WTC11 (cell line): Measurements from ENCODE around the gene P2RX3. TPM values are rescaled to one million over a fixed set of nuclear protein-coding genes. Genes with fewer than 3 reads are reported as not detected.

Experiments
- ATAC-seq: fragments of 200-7000 bp; cut with Tn5 transposase; 2 replicates; pipeline ENCODE4 v1.10.0; 2021; ENCODE audit warnings: mild to moderate bottlenecking, moderate library complexity
- CTCF ChIA-PET: fragments of 300-600 bp; sonication (Branson Sonifier 250); formaldehyde crosslinking; loops from one replicate; lab custom pipeline; 2021; ENCODE audit warnings: antibody characterized with exemption; lab: Charles Lee
- POLR2A ChIA-PET: fragments of 350-600 bp; sonication (Branson Sonifier 250); formaldehyde crosslinking; loops from one replicate; lab custom pipeline; 2021; ENCODE audit warnings: antibody characterized with exemption; lab: Charles Lee
- DNase-seq: peaks from one replicate; pipeline ENCODE4 v3.0.0; 2021; ENCODE audit warnings: low spot score
- H3K27ac Mint-ChIP-seq: 2 replicates; pipeline ENCODE4 v1.8.0; 2021; ENCODE audit warnings: mixed read lengths
- H3K27me3 Mint-ChIP-seq: 2 replicates; pipeline ENCODE4 v1.8.0; 2021; ENCODE audit warnings: low read depth, mild to moderate bottlenecking, moderate library complexity, mixed read lengths
- H3K36me3 Mint-ChIP-seq: 2 replicates; pipeline ENCODE4 v1.8.0; 2021; ENCODE audit warnings: mixed read lengths
- H3K4me1 Mint-ChIP-seq: 2 replicates; pipeline ENCODE4 v1.8.0; 2022; ENCODE audit warnings: mixed read lengths
- H3K4me3 Mint-ChIP-seq: 2 replicates; pipeline ENCODE4 v1.8.0; 2021; ENCODE audit warnings: mild to moderate bottlenecking, moderate library complexity, mixed read lengths
- H3K9me3 Mint-ChIP-seq: 2 replicates; pipeline ENCODE4 v1.8.0; 2021; ENCODE audit warnings: mixed read lengths
- ARID4B ChIP-seq: sonication (generic); formaldehyde crosslinking; IDR thresholded peaks from 2 replicates; pipeline ENCODE4 v1.8.0; 2023; ENCODE audit warnings: missing genetic modification reagents, mild to moderate bottlenecking, borderline replicate concordance
- ERG ChIP-seq: fragments of 250-450 bp; sonication (Bioruptor Pico); IDR thresholded peaks from 2 replicates; pipeline ENCODE4 v1.8.0; 2021; ENCODE audit warnings: mild to moderate bottlenecking
- FOXK1 ChIP-seq: sonication (generic); formaldehyde crosslinking; IDR thresholded peaks from 2 replicates; pipeline ENCODE4 v1.8.0; 2022; ENCODE audit warnings: mild to moderate bottlenecking, moderate library complexity, missing genetic modification reagents
- FOXP1 ChIP-seq: sonication (generic); formaldehyde crosslinking; IDR thresholded peaks from 2 replicates; pipeline ENCODE4 v1.8.0; 2022; ENCODE audit warnings: missing genetic modification reagents, mild to moderate bottlenecking, moderate library complexity, borderline replicate concordance
- FOXP4 ChIP-seq: sonication (generic); formaldehyde crosslinking; IDR thresholded peaks from 2 replicates; pipeline ENCODE4 v1.8.0; 2022; ENCODE audit warnings: mild to moderate bottlenecking, missing genetic modification reagents
- GABPB1 ChIP-seq: sonication (generic); formaldehyde crosslinking; IDR thresholded peaks from 2 replicates; pipeline ENCODE4 v1.8.1; 2023; ENCODE audit warnings: mild to moderate bottlenecking, missing genetic modification reagents
- HMGA2 ChIP-seq: fragments of 250-450 bp; sonication (Bioruptor Pico); IDR thresholded peaks from 2 replicates; pipeline ENCODE4 v1.4.0; 2021; ENCODE audit warnings: mild to moderate bottlenecking, moderate library complexity
- JAZF1 ChIP-seq: fragments of 250-450 bp; sonication (Bioruptor Pico); IDR thresholded peaks from 2 replicates; pipeline ENCODE4 v1.9.0; 2021; ENCODE audit warnings: moderate library complexity, mild to moderate bottlenecking, inconsistent platforms
- NFYB ChIP-seq: sonication (generic); formaldehyde crosslinking; conservative IDR thresholded peaks from 2 replicates; pipeline ENCODE4 v1.8.0; 2022; ENCODE audit warnings: low read depth, missing genetic modification reagents
- PRDM15 ChIP-seq: sonication (generic); formaldehyde crosslinking; IDR thresholded peaks from 2 replicates; pipeline ENCODE4 v1.8.0; 2022; ENCODE audit warnings: missing genetic modification reagents
- RELA ChIP-seq: sonication (generic); formaldehyde crosslinking; IDR thresholded peaks from 2 replicates; pipeline ENCODE4 v1.8.1; 2022; ENCODE audit warnings: missing genetic modification reagents, mild to moderate bottlenecking, borderline replicate concordance
- SMAD4 ChIP-seq: sonication (generic); formaldehyde crosslinking; IDR thresholded peaks from 2 replicates; pipeline ENCODE4 v1.8.0; 2022; ENCODE audit warnings: mild to moderate bottlenecking, missing genetic modification reagents
- SOX15 ChIP-seq: fragments of 250-450 bp; sonication (Bioruptor Pico); IDR thresholded peaks from 2 replicates; pipeline ENCODE4 v1.9.0; 2021; ENCODE audit warnings: mild to moderate bottlenecking
- USF2 ChIP-seq: sonication (generic); formaldehyde crosslinking; IDR thresholded peaks from 2 replicates; pipeline ENCODE4 v1.8.1; 2023; ENCODE audit warnings: mild to moderate bottlenecking, missing genetic modification reagents, moderate library complexity
- ZNF121 ChIP-seq: sonication (generic); formaldehyde crosslinking; IDR thresholded peaks from 2 replicates; pipeline ENCODE4 v1.8.0; 2023; ENCODE audit warnings: missing genetic modification reagents
- ZNF232 ChIP-seq: sonication (generic); formaldehyde crosslinking; IDR thresholded peaks from 2 replicates; pipeline ENCODE4 v1.8.0; 2022; ENCODE audit warnings: mild to moderate bottlenecking, missing genetic modification reagents
- ZNF263 ChIP-seq: sonication (generic); formaldehyde crosslinking; IDR thresholded peaks from 2 replicates; pipeline ENCODE4 v1.8.1; 2022; ENCODE audit warnings: low read depth, mild to moderate bottlenecking, moderate library complexity, missing genetic modification reagents
- ZNF317 ChIP-seq: sonication (generic); formaldehyde crosslinking; IDR thresholded peaks from 2 replicates; pipeline ENCODE4 v1.8.1; 2023; ENCODE audit warnings: low read depth, mild to moderate bottlenecking, moderate library complexity, missing genetic modification reagents, borderline replicate concordance
- total RNA-seq: library from RNA; stranded (reverse); gene quantifications from 3 replicates; pipeline ENCODE4 v1.2.3, GENCODE V29; 2021

Gene P2RX3
- total RNA-seq, 1 experiment from 2014 or later = 0.26 TPM

- H3K4me3 Mint-ChIP-seq = no peak overlapping the region
- no peaks in the 10 kb centered on the region for H3K9me3 Mint-ChIP-seq
- ChIA-PET POLR2A (no interaction called here), CTCF (interaction anchor here (1.3 kb wide), 1 partner anchor 53 kb away, joined by 3 read pairs; the partner anchor contains the start of gene RTN4RL2)
- H3K4me1 Mint-ChIP-seq = no peaks in the 10 kb centered on the region
- no peak overlapping the region for H3K27ac Mint-ChIP-seq
- H3K36me3 Mint-ChIP-seq = peaks cover 27% of the 10 kb centered on the region
- DNase-seq = no peak
- TF ChIP-seq FOXP1 (CRISPR knock-in tag) (no peak), SMAD4 (CRISPR knock-in tag) (no peak), SOX15 (CRISPR knock-in tag) (no peak), HMGA2 (CRISPR knock-in tag) (no peak), GABPB1 (CRISPR knock-in tag) (no peak), ZNF232 (CRISPR knock-in tag) (no peak), ERG (no peak), ZNF263 (no peak), ARID4B (CRISPR knock-in tag) (no peak), JAZF1 (CRISPR knock-in tag) (no peak)
- H3K27me3 Mint-ChIP-seq = peaks cover 7% of the 10 kb centered on the region; the same call in 1 of the 2 replicates
- ATAC-seq = no peak
These were observed 69.1 kb downstream of the P2RX3 start for GRCh38 chr11:57407010-57407920.

- DNase-seq (no peak), ATAC-seq (no peak)
- ChIA-PET POLR2A (no interaction called here), CTCF (interaction anchor here (0.6 kb wide), 1 partner anchor 1414 kb away, joined by 3 read pairs; no protein-coding TSS in a partner anchor)
- no peaks in the 10 kb centered on the region for H3K4me1 Mint-ChIP-seq
- no peak overlapping the region for H3K27ac Mint-ChIP-seq
- H3K27me3 Mint-ChIP-seq = peaks cover 1% of the 10 kb centered on the region; the same call in 1 of the 2 replicates
- no peaks in the 10 kb centered on the region for H3K9me3 Mint-ChIP-seq
- TF ChIP-seq ZNF317 (CRISPR knock-in tag) = no peak
- TF ChIP-seq ZNF121 (CRISPR knock-in tag) = no peak
- no peak for TF ChIP-seq USF2 (CRISPR knock-in tag)
- TF ChIP-seq FOXP4 (CRISPR knock-in tag) = no peak
- no peak for TF ChIP-seq RELA (CRISPR knock-in tag)
- no peak for TF ChIP-seq ZNF263
- no peak for TF ChIP-seq NFYB (CRISPR knock-in tag)
- no peak for TF ChIP-seq PRDM15
- TF ChIP-seq FOXK1 (CRISPR knock-in tag) = no peak
- H3K36me3 Mint-ChIP-seq = peaks cover 29% of the 10 kb centered on the region
- H3K4me3 Mint-ChIP-seq = no peak overlapping the region
These were observed 69.9 kb downstream of the P2RX3 start for GRCh38 chr11:57407941-57408475.
